Measurements from ENCODE around the gene KRT82.

DNA sequence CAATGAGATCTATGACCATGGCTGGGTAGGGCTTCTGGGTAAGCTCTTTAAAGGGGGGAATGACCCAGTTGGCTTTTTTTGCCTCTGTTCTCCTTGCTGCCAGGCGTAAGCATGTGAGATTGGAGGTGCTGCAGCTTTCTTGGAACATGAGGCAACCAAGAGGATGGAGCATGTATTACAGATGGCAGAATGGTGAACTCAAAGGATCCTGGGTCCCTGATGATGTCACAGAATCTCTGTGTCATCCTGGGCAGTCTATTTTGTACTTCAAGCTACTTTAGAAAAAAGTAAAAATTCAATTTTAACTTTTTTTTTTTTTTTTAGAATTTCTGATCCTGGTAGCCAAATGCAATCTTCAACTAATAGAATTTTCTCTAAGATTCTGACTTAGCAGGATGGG, 8.0 kb downstream of the KRT82 start:
- TF ChIP-seq, protein P1, sequence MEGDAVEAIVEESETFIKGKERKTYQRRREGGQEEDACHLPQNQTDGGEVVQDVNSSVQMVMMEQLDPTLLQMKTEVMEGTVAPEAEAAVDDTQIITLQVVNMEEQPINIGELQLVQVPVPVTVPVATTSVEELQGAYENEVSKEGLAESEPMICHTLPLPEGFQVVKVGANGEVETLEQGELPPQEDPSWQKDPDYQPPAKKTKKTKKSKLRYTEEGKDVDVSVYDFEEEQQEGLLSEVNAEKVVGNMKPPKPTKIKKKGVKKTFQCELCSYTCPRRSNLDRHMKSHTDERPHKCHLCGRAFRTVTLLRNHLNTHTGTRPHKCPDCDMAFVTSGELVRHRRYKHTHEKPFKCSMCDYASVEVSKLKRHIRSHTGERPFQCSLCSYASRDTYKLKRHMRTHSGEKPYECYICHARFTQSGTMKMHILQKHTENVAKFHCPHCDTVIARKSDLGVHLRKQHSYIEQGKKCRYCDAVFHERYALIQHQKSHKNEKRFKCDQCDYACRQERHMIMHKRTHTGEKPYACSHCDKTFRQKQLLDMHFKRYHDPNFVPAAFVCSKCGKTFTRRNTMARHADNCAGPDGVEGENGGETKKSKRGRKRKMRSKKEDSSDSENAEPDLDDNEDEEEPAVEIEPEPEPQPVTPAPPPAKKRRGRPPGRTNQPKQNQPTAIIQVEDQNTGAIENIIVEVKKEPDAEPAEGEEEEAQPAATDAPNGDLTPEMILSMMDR (IDR thresholded peaks at IDR 0.05) = no peak
- TF ChIP-seq POLR2A (IDR thresholded peaks at IDR 0.05) = no peak
